Tibial artery (tissue), 4 donors: ENCODE data around the gene RUVBL2.

ENCODE experiments used
- DNase-seq, 2 donors: peaks; one replicate each; pipeline ENCODE4 v3.0.0-alpha.2; 2019
- H3K27ac ChIP-seq, 2 donors: fragments of 200-600 bp; sonication (generic) in 1 of 2; 1 replicate in 1 of 2; 2 replicates in 1 of 2; pipeline ENCODE4 v1.5.1; 2018 to 2019; ENCODE audit warnings: mild to moderate bottlenecking in 1 of 2
- H3K27me3 ChIP-seq, 2 donors: fragments of 200-600 bp; sonication (generic) in 1 of 2; one replicate each; pipeline versions ENCODE4 v1.5.1 to v1.6.0; 2016 to 2019
- H3K36me3 ChIP-seq, 3 donors: fragments of 200-600 bp; sonication (generic) in 2 of 3; one replicate each; pipeline ENCODE4 v1.5.1; 2016 to 2019; ENCODE audit warnings: mild to moderate bottlenecking in 2 of 3
- H3K4me1 ChIP-seq, 4 donors: fragments of 200-600 bp; sonication (generic) in 2 of 4; 1 replicate in 3 of 4; 2 replicates in 1 of 4; pipeline ENCODE4 v1.5.1; 2016 to 2019
- H3K4me3 ChIP-seq, 2 donors: fragments of 200-600 bp; sonication (generic) in 1 of 2; 1 replicate in 1 of 2; 2 replicates in 1 of 2; pipeline ENCODE4 v1.5.1; 2018 to 2019; ENCODE audit warnings: mild to moderate bottlenecking in 2 of 2
- H3K9me3 ChIP-seq, 3 donors: fragments of 200-600 bp; sonication (generic) in 1 of 3; one replicate each; pipeline ENCODE4 v1.5.1; 2016 to 2019
- CTCF ChIP-seq, 2 experiments: fragments of 200-600 bp in 1 of 2; fragments of 450-650 bp in 1 of 2; IDR thresholded peaks; one replicate each; pipeline ENCODE4 v1.5.1; 2017 to 2019; ENCODE audit warnings: antibody characterized with exemption in 2 of 2, mild to moderate bottlenecking in 1 of 2, moderate library complexity in 1 of 2
- intact Hi-C: fragments of 100-400 bp; cut with DNase I; formaldehyde crosslinking; loops from one replicate; pipeline ENCODE4 v1.15.0; 2023; ENCODE audit warnings: low total_unique reads

RUVBL2 gene

DNA sequence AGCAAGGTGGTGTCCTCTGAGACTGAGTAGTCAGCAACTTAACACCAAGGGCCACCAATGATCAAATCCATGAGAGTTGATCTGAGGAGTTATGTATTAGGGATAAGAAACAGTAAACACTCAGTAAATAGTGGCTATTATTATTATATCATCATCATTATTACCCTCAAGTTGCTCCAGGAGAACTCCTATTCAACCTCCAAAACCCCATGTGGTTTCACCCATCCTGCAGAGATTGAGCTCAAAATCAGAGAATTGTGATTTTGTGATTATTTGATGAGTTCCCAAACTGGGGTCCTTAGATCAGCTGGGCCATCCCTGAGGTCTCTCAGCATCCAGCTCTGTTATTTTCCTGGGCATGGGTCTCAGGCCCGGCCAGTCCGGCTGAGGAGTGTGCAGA lies 67.3 kb downstream of the RUVBL2 start:
- peaks cover 0 to 74% of the 10 kb centered on the region in 2 donors for H3K27me3 ChIP-seq

GRCh38 chr19:49061445-49061844 lies 67.8 kb downstream of the RUVBL2 start:
- Histone ChIP-seq H3K4me1 (peaks cover 0 to 33% (median 24%) of the 10 kb centered on the region in 4 donors), H3K4me3 (no peak overlapping the region), H3K9me3 (no peaks in the 10 kb centered on the region), H3K27me3 (peaks cover 0 to 79% of the 10 kb centered on the region in 2 donors), H3K36me3 (no peaks in the 10 kb centered on the region), H3K27ac (no peak overlapping the region)
- DNase-seq = no peak
- no peak for TF ChIP-seq CTCF (IDR thresholded peaks at IDR 0.05)
- intact Hi-C loops = no loop called here

More for the DNA sequence above, 67.3 kb downstream of the RUVBL2 start:
- no peak for DNase-seq
- no peak for TF ChIP-seq CTCF (IDR thresholded peaks at IDR 0.05)
- intact Hi-C loops = no loop called here
- H3K4me3 ChIP-seq = no peak overlapping the region
- H3K36me3 ChIP-seq = no peaks in the 10 kb centered on the region
- H3K4me1 ChIP-seq = peaks cover 0 to 38% (median 26%) of the 10 kb centered on the region in 4 donors
- H3K9me3 ChIP-seq = no peaks in the 10 kb centered on the region
- no peak overlapping the region for H3K27ac ChIP-seq

DNA sequence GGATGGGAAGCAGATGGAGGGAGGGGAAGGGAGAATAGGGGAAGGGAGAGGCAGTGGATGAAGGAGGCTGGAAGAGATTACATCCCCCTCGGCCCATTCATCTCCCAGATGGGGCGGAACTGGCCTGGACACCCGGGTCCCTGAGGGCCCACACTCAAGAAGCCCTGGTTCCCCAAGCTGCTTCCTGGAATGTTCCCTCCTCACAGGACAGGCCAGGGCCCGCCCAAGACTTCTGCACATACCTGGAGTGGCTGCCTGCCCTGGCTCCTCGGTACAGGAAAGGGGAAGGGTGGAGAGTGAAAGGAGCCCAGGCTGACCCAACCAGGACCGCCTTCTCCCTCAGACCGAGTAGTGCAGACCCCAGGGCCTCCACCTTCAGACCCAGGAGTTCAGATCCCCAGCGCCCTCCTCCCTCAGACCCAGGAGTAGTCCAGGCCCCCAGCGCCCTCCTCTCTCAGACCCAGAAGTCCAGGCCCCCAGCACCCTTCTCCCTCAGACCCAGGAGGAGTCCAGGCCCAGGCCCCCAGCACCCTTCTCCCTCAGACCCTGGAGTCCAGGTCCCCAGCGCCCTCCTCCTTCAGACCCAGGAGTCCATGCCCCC lies 70.4 kb downstream of the RUVBL2 start:
- no peaks in the 10 kb centered on the region for H3K36me3 ChIP-seq
- no peak overlapping the region for H3K4me3 ChIP-seq
- TF ChIP-seq CTCF (IDR thresholded peaks at IDR 0.05) = no peak
- intact Hi-C loops = no loop called here
- DNase-seq = no peak
- peaks cover 0 to 83% of the 10 kb centered on the region in 2 donors for H3K27me3 ChIP-seq
- H3K27ac ChIP-seq = no peak overlapping the region
- H3K4me1 ChIP-seq = peaks cover 0 to 12% (median 8%) of the 10 kb centered on the region in 4 donors
- H3K9me3 ChIP-seq = no peaks in the 10 kb centered on the region

DNA sequence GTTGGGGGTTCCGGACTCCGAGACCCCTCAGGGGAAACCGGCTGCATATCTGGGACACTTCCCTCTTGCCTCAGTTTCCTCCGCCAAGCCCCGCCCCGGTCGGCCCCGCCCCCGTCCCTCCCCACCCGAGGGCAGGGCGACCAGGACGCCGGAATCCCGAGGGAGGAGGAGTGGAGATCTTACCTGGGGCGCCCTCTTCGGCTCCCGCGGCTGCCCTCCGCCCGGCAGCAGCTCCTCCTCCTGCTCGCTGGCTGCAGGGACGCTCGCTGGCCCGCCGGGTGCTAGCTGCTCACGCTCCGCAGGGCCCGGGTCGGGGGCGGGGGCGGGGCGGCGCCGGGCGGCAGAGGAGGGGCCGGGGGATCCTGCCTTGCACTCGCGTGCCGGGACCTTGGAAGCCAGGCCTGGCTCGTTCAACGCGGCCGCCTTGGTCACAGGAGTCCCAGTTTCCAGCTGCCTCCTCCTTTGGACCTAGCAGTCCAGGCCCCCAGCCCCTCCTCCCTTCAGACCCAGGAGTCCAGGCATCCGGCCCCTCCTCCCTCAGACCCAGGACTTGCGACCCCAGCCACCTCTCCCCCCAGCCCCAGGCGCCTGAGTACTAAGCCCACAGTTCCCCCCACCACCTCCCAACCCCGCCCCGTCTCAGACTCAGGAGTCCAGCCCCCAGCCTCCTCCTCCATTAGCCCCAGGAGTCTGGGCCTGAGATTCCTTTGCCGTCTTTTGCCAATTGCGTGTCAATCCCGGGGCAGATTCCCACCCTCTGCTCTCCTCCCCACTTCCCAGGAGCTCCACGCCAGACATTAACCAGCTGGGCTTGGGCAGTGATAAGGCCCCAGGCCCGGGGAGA lies 71.3 kb downstream of the RUVBL2 start, which contains the start of gene NTF4:
Gene NTF4, minus strand, starts transcription at position 51 of the 844 bp plus-strand sequence. CDS start 2,821 bp downstream, outside the sequence.
- Histone ChIP-seq H3K4me3 (no peak within 1 kb of the TSS), H3K4me1 (peaks cover 0 to 12% (median 8%) of the 10 kb centered on the region in 4 donors), H3K27me3 (peaks cover 0 to 85% of the 10 kb centered on the region in 2 donors), H3K9me3 (no peaks in the 10 kb centered on the region), H3K36me3 (no peaks in the 10 kb centered on the region), H3K27ac (no peak within 1 kb of the TSS)
- intact Hi-C loops = no loop called here
- no peak for TF ChIP-seq CTCF (IDR thresholded peaks at IDR 0.05)
- no peak for DNase-seq
